ENCODE results near the gene CCL13. TPM values are rescaled to one million over a fixed set of nuclear protein-coding genes. Genes with fewer than 3 reads are reported as not detected.

CCL13 gene
- total RNA-seq, 1 donor: not detected

- DNase-seq (ENCODE audit: low read depth in 2 of 3, low spot score in 2 of 3): peak; percentile 6 to 96 (median 87)
These were observed 5.3 kb downstream of the CCL13 start for GRCh38 chr17:34361478-34362061.

GRCh38 chr17:34363183-34363661 is 6.9 kb downstream of the CCL13 start, which contains the start of gene CCL1:
CCL1 (minus strand) TSS chr17:34363233; CDS start chr17:34363161, 72 bp downstream.
- no peak for DNase-seq (ENCODE audit: low read depth in 2 of 3, low spot score in 2 of 3)

DNA sequence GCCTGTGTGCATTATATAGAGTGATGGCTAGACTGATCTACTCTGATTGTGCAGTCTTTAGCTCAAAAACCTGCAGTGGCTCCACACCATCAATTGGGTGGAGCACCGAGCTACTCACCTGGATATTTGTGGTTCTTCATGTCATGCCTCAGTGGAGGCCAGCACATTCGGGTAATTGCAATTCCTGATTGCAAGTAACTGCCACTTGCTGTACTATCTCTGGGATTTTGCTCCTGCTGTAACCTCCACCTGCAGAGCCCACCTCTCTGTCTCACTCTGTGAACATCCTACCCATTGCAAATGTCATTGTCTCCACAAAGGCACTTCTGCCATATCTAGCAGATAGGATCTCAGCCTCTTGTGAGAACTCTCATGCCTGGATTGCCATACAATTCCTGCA is 8.5 kb downstream of the CCL13 start:
- DNase-seq (ENCODE audit: low read depth in 2 of 3, low spot score in 2 of 3): no peak

DNA sequence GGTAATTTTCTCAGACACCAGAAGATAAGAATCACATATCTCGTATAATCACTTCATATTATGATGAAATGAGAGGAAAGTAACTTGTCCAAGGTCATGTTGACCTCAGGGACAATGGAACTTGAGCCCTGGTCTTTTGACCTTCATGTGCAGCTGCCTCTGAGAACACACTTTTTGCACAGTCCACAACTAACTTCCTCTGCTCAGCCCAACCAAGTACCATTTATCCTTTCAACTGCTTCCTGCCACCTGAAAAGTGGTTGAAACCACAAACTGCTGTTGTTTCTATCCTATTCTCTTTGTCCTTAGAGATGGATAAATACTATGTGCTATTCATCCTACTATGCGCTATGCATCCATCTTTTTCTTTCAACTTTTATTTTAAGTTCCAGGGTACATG is 9.1 kb downstream of the CCL13 start:
- DNase-seq (ENCODE audit: low read depth in 2 of 3, low spot score in 2 of 3): peak in 2 of 3 donors; percentile 40 to 85

GRCh38 chr17:34366010-34366409 is 9.7 kb downstream of the CCL13 start:
- peak in 1 of 3 donors; percentile 49 for DNase-seq (ENCODE audit: low read depth in 2 of 3, low spot score in 2 of 3)

DNA sequence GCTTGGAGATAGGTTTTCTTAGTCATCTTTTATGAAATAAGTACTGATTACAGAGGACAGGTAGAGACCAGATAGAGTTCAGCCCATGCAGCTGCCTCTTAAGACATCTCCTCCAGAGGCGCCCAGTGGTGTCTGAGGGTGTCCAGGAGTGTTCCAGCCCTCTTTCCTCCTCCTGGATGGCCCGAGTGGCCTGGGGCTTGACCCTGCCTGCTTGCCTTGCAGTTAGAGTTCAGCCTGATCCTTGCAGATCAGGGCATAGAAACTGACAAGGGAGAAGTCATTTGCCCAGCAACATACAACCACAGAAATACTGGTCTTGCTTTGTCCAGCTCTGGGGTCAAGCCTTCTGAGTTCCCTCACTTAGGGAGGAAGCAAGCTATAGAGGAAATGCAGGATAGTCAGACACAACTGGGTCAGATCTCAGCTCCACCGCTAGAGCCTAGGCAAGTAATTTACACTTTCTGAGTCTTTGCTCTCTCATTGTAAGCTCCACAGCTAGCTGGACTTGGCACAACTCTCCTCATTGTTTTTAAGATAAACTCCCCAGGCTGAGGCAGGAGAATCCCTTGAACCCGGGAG is 10.3 kb downstream of the CCL13 start:
- no peak for DNase-seq (ENCODE audit: low read depth in 2 of 3, low spot score in 2 of 3)

GRCh38 chr17:34367486-34368195 is 11.4 kb downstream of the CCL13 start:
- DNase-seq (ENCODE audit: low read depth in 2 of 3, low spot score in 2 of 3): no peak

- no peak for DNase-seq (ENCODE audit: low read depth in 2 of 3, low spot score in 2 of 3)
These were observed 12.1 kb downstream of the CCL13 start for GRCh38 chr17:34368196-34368945.

- no peak for DNase-seq (ENCODE audit: low read depth in 2 of 3, low spot score in 2 of 3)
These were observed 12.7 kb downstream of the CCL13 start for GRCh38 chr17:34368946-34369500.

DNA sequence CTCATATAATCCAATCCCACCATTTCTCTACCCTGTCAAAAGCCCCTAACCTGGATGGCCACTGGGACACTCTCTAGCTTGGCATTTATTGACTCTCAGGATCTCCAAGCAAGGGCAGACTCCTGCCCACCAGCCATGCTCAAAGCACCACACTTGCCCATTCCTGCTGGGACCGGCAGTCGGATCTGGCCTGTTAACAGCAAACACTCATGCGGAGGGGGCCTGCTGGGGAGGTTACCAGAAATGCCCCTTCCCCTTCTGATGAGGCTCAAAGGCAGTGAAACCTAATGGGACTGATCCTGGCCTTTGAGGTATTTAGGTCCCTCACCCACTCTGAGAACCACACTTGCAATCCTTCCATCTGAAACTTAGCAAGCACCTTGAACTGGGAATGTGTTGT is 13.3 kb downstream of the CCL13 start:
- DNase-seq (ENCODE audit: low read depth in 2 of 3, low spot score in 2 of 3): no peak

- no peak for DNase-seq (ENCODE audit: low read depth in 2 of 3, low spot score in 2 of 3)
These were observed 14.2 kb downstream of the CCL13 start for GRCh38 chr17:34370376-34370996.

GRCh38 chr17:34370997-34371395 is 14.7 kb downstream of the CCL13 start:
- no peak for DNase-seq (ENCODE audit: low read depth in 2 of 3, low spot score in 2 of 3)

DNA sequence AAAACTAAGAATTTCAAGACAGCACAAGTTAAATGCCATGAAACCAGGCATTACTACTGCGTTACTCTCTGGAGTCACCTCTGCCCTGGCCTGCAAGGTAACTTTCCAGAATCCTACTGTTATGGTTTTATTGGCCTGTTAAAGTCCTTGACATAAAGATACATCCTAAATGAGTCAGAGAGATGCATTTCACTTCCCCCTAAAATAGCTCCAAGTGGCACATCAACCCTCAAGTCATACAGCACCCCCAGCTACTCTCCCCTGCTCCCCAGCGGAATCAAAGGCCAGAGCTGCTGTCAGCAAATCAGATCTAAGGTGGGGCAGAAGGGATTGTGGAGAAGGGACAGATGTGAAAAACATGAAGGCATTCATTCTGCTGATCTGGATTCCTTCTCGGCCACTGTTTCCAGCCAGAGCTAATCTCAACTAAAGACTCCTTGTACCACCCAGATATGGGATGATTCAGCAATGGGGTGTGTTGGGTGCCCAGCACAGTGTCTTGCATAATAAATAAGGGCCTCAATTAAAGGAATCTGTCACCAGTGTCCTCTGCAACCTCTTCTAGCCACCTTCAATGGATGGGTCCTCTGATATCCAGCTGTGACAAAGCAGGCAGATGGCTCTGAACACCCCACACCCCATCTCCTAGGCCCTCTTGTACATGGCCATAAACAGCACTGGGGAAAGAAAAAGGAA is 15.3 kb downstream of the CCL13 start:
- no peak for DNase-seq (ENCODE audit: low read depth in 2 of 3, low spot score in 2 of 3)

GRCh38 chr17:34374457-34374856 is 18.2 kb downstream of the CCL13 start:
- no peak for DNase-seq (ENCODE audit: low read depth in 2 of 3, low spot score in 2 of 3)

GRCh38 chr17:34375426-34375997 is 19.2 kb downstream of the CCL13 start:
- no peak for DNase-seq (ENCODE audit: low read depth in 2 of 3, low spot score in 2 of 3)

GRCh38 chr17:34377078-34377823 is 21.0 kb downstream of the CCL13 start:
- no peak for DNase-seq (ENCODE audit: low read depth in 2 of 3, low spot score in 2 of 3)

DNA sequence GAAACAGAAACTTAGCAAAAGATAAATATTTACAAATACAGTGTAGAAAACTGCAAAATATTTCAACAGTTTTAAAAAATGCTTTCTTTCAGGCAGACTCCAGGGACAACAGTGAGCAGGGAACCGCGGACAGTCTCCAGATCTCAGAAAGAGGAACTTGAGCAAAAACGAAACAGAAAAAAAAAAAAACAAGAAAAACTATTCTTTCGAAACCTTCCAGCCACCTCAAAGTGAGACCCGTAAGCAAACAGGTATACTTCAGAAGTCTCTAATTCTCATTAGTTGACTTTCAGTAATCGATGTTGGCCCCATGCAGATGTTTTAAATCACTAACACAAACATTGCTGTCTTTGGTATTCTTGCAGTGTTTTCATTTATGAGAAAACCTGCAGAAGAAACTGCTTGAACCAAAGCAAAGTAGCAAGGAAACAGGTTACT is 22.4 kb downstream of the CCL13 start:
- DNase-seq (ENCODE audit: low read depth in 2 of 3, low spot score in 2 of 3): peak in 2 of 3 donors; percentile 70 to 85

DNA sequence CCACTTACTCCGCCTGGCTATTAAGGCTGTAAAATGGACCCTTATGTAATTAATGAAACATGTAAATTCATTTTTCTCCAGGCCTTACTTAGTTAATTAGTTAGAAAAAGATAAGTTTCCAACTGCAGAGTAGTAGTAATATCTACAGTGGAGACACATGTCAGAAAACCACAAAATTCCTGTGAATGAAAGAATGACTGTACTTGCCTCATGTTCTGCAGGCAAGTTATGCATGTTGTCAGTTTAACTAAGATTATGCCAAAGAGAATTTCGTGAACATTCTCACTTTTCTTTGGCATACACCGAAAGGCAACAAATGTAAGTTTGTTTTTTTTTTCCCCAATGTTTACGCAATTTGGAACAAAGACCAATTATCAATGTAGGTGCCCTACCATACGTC is 23.6 kb downstream of the CCL13 start:
- no peak for DNase-seq (ENCODE audit: low read depth in 2 of 3, low spot score in 2 of 3)
